GM12878 (cell line): Measurements from ENCODE around the gene GTF2IRD1. TPM values are rescaled to one million over a fixed set of nuclear protein-coding genes. Genes with fewer than 3 reads are reported as not detected.

Experiments
- ESRRA ChIP-seq: IDR thresholded peaks from 2 replicates; pipeline ENCODE4 v1.6.1; 2012; ENCODE audit warnings: mild to moderate bottlenecking, low read length, improper control_type of control experiment
- EZH2 ChIP-seq: IDR thresholded peaks from 2 replicates; pipeline ENCODE4 v1.6.1; 2012; ENCODE audit warnings: low read depth, mild to moderate bottlenecking, control low read depth, inconsistent platforms, low read length, borderline replicate concordance; ENCODE audit not compliant: control insufficient read depth
- GABPA ChIP-seq: IDR thresholded peaks from 2 replicates; pipeline ENCODE4 v1.6.1; 2014; ENCODE audit warnings: antibody characterized with exemption, low read depth, mild to moderate bottlenecking, inconsistent platforms
- KLF5 ChIP-seq: fragments of 450-650 bp; IDR thresholded peaks from 2 replicates; pipeline ENCODE4 v1.6.1; 2014; ENCODE audit warnings: mild to moderate bottlenecking; ENCODE audit not compliant: partially characterized antibody
- NFYA ChIP-seq: IDR thresholded peaks from 2 replicates; pipeline ENCODE4 v1.6.1; 2011; ENCODE audit warnings: low read depth, mild to moderate bottlenecking, low read length, improper control_type of control experiment, borderline replicate concordance
- RCOR1 ChIP-seq: conservative IDR thresholded peaks from 2 replicates; pipeline ENCODE4 v1.6.1; 2012; ENCODE audit warnings: low read depth, low read length, improper control_type of control experiment
- RELA ChIP-seq: fragments of 450-650 bp; IDR thresholded peaks from 2 replicates; pipeline ENCODE4 v1.8.0; 2014; ENCODE audit warnings: borderline replicate concordance; ENCODE audit not compliant: partially characterized antibody
- SREBF1 ChIP-seq: IDR thresholded peaks from 2 replicates; pipeline ENCODE4 v1.6.1; 2012; ENCODE audit warnings: mild to moderate bottlenecking, low read length
- STAT1 ChIP-seq: fragments of 450-650 bp; conservative IDR thresholded peaks from 2 replicates; pipeline ENCODE4 v1.6.1; 2014; ENCODE audit warnings: antibody characterized with exemption, mild to moderate bottlenecking
- WRNIP1 ChIP-seq: IDR thresholded peaks from 2 replicates; pipeline ENCODE4 v1.6.1; 2011; ENCODE audit warnings: low read depth, low read length, improper control_type of control experiment, borderline replicate concordance
- ZNF207 ChIP-seq: fragments of 450-650 bp; IDR thresholded peaks from 2 replicates; pipeline ENCODE4 v1.6.1; 2014; ENCODE audit warnings: antibody characterized with exemption, mild to moderate bottlenecking, borderline replicate concordance
- ZZZ3 ChIP-seq: IDR thresholded peaks from 2 replicates; pipeline ENCODE4 v1.6.1; 2011; ENCODE audit warnings: low read depth; ENCODE audit not compliant: control insufficient read depth, insufficient read length
- polyA plus RNA-seq, 11 experiments: library from polyadenylated mRNA; depleted of rRNA in 4 of 11; unstranded in 6 of 11; stranded (reverse) in 5 of 11; fragments of >200 nt; fragmentation: Nextera tagmentation in 4 of 11; fragmentation: Illumina TruSeq in 1 of 11; extraction: Ambion mirVana in 4 of 11; extraction: Trizol in 1 of 11; gene quantifications; 1 replicate in 1 of 11; 2 replicates in 10 of 11; pipeline versions ENCODE4 v1.2.1 to v1.2.3, GENCODE V29; 2011 to 2016; ENCODE audit warnings: inconsistent platforms in 2 of 11, missing spikeins in 2 of 11, low read depth in 1 of 11
- total RNA-seq, 4 experiments: library from RNA; depleted of rRNA in 3 of 4; stranded (reverse); fragments of >200 nt in 3 of 4; fragmentation: Illumina TruSeq in 1 of 4; extraction: Trizol in 1 of 4; gene quantifications; 2 replicates each; pipeline versions ENCODE4 v1.2.1 to v1.2.3, GENCODE V29; 2013 to 2021
- TF ChIP-seq, protein P1 (sequence below): fragments of 450-650 bp; IDR thresholded peaks from 2 replicates; pipeline ENCODE4 v1.6.1; 2016; ENCODE audit warnings: mild to moderate bottlenecking

GTF2IRD1 gene
- total and polyA plus RNA-seq, 10 of the 15 experiments (the other 5 are each of a cell fraction or from before 2014, with no cell fraction given): 0.48 to 3.0 (median 1.3) TPM

DNA sequence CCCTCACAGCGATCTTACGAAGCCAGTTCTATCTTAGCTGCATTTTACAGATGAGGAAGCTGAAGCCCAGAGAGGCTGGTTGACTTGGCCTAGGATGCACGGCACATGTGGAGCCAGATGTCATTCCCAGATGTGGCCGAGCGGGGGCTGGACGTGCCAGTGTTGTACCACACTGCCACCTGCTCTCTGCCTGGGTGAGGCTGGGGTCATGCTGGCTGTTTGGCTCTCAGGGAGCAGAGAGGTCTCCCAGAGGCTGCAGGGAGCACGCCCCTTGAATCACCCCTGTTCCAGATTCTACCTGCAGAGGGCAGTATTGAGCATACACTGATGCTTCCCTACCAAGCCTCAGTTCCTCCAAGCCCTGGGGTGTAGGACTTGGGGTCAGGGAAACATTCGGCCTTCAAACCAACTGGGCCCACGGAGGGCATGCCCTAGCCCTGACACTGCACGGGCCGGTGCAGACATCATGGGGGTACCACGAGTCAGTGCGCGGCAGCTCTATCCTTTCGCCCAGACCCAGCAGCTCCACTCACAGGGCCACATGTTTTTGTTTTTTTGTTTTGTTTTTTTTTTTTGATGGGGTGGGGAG is 3.8 kb upstream of the GTF2IRD1 start (continued):
- TF ChIP-seq KLF5 (no peak), ESRRA (no peak), RELA (no peak), ZNF207 (no peak), STAT1 (no peak), NFYA (no peak), WRNIP1 (no peak), RCOR1 (no peak), ZZZ3 (no peak), SREBF1 (no peak), EZH2 (no peak), GABPA (no peak)
- TF ChIP-seq, protein P1, sequence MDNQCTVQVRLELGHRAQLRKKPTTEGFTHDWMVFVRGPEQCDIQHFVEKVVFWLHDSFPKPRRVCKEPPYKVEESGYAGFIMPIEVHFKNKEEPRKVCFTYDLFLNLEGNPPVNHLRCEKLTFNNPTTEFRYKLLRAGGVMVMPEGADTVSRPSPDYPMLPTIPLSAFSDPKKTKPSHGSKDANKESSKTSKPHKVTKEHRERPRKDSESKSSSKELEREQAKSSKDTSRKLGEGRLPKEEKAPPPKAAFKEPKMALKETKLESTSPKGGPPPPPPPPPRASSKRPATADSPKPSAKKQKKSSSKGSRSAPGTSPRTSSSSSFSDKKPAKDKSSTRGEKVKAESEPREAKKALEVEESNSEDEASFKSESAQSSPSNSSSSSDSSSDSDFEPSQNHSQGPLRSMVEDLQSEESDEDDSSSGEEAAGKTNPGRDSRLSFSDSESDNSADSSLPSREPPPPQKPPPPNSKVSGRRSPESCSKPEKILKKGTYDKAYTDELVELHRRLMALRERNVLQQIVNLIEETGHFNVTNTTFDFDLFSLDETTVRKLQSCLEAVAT: no peak
- TF ChIP-seq, all 136 proteins: peak for 11
